HUDEP-2 (cell line): Measurements from ENCODE around the gene DSCAML1.

ENCODE experiments used
- DNase-seq, 76 experiments: peaks; one replicate each; lab custom pipeline; 2025; ENCODE audit not compliant: unreplicated experiment in 76 of 76; lab: John Stamatoyannopoulos, UW

Gene DSCAML1

GRCh38 chr11:117796872-117797529 lies at the start of gene DSCAML1:
Gene DSCAML1 (minus strand): TSS chr11:117797216. CDS start chr11:117797079, 137 bp downstream.
- no peak for DNase-seq

- peak in 46 of 76 experiments; percentile 1 to 69 (median 30) for DNase-seq
Measured at GRCh38 chr11:117843666-117844484, 46.9 kb upstream of the DSCAML1 start.

- DNase-seq: no peak
Measured at GRCh38 chr11:117842131-117842941, 45.3 kb upstream of the DSCAML1 start.

DNA sequence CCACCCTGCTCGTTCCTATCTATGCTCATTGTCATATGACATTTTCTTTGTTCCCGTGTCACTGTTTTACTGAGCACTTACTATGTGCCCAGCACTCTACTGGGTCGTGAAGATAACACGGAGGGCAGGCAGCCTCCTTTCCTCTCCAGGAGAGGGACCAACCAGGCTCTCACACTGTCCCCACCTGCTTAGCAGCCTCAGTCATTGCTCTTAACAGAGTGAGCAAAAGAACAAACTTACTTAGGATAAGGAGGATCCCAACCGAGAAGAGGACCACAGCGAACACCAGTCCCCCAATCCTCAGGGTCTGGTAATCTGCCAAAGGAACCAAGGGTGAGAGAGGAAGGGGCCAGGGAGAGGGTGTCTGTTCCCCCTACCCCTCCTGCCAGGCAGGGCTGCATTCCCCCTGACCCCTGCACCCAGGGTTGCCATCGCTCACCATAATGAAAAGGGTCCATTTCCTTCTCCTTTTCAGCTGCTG lies 44.6 kb upstream of the DSCAML1 start:
- no peak for DNase-seq

DNA sequence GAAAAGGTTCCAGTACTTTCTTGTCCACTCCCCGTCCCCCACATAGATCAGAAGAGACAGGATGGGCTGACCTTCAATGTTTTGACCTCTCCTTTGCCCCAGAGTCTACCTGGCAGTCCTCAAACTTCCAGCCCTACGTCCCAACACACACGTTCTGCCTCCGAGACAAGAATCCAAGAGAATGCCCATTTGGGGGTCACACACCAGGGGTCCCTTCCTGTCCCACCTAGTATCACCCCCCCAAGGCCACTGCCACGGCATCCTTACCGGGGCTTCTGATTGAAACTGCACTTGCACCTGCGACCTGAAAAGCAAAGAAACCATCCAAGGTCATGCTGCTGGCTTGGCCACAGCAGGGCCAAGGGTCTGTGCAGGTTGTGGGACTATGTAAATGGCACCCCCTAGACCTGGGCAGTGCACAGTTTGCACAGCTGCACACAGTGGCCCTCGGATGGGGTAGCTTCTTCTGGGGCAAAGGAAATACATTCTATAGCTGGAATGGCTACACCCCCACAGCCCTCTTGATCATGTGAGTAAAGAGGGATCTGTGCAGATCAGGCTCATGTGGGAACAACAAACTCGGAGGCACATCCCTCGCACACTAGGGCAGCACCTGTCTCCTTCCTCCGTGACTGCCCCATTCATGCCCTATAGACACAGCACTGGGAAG lies 44.0 kb upstream of the DSCAML1 start:
- no peak for DNase-seq

GRCh38 chr11:117839936-117840813 lies 43.2 kb upstream of the DSCAML1 start:
- no peak for DNase-seq

DNA sequence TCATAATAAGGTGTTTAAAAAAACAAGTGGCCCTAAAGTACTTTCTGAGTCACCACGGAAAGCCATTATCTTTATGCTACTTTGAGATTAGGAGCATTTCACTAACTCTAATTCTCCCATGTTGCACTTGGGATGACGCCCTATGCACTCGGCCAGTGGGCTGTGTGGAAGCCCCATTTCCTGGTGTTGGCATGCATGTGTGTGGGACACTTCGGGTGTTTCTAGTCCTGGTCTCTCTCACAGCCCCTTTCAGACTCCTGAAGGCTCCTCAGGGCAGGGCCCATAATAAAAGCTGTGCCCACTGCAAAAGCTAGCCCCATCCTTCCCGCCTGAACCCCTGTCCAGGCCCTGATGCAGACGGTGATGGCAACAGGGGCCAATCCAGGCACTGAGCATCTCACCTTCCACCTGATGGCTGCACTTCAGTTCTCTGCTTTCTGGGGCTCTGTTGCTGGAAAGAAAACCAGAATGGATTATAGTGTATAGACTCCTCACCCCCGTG lies 42.4 kb upstream of the DSCAML1 start:
- DNase-seq: no peak

DNA sequence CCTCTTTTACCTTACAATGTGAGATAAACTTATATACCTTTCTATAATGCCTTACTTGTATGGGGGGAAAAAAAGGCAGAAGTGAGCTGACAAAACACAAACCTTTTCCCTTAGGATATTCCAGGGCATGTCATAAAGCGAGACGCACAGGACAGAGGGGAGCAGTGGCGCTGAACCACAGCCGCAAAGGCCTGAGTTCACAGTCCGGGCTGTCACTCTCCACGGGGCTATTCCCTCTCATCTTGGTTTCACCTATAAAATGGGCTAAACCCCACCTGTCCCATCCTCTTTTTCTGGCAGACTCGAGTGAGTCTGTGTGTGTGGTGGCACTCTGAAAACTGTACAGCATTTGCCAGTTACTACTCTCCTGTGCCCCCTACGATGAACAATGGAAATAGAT lies 41.9 kb upstream of the DSCAML1 start:
- DNase-seq: no peak

DNA sequence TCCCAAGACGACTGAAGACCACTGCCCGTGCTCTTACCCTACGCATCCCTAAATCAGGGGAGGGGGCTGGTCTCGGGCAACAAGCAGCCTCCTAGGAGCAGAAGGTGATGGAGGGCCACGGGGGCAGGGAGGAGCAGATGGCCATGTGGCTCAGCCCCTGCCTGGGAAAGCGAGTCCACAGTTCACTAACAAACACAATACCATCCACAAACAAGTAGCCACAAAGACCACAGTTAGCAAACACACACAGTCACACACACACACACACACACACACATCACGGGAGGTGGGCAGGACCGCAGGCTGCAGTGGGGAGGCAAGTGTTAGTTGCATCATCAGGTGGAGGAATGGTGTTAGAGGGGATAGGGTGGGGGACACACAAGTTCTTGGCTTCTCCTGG lies 40.8 kb upstream of the DSCAML1 start:
- DNase-seq: no peak

GRCh38 chr11:117837070-117837776 lies 40.2 kb upstream of the DSCAML1 start:
- no peak for DNase-seq

- DNase-seq: no peak
Measured at GRCh38 chr11:117836077-117836960, 39.3 kb upstream of the DSCAML1 start.

- no peak for DNase-seq
Measured at GRCh38 chr11:117835576-117835975, 38.6 kb upstream of the DSCAML1 start.

DNA sequence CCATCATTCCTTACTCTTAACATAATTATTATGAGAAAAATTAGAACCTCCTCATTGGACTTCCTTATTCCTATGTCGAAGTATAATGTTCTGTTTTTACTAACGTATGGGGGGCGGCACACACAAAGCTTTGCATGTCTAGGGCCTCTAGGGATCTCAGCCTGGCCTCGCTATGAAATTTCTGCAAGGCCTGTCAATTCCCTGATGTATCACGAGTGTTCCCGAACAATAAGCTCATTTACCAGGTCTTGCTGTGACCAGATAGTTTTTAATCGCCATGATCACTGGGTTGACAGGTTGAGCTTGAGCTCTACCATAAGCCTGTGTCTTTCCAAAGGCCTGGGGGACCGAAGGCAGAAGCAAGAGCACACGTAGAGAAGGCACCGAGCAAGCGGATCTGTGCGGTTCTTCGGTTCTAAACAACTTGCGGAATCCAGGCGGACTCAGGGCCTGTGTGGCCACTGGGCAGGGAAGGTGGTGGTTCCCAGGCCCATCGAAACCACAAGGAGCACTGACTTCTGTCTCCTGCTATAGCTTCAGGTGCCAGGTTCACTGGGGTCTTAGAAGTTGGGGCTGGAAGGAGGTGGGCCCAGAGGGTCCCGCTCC lies 37.9 kb upstream of the DSCAML1 start:
- DNase-seq: no peak

DNA sequence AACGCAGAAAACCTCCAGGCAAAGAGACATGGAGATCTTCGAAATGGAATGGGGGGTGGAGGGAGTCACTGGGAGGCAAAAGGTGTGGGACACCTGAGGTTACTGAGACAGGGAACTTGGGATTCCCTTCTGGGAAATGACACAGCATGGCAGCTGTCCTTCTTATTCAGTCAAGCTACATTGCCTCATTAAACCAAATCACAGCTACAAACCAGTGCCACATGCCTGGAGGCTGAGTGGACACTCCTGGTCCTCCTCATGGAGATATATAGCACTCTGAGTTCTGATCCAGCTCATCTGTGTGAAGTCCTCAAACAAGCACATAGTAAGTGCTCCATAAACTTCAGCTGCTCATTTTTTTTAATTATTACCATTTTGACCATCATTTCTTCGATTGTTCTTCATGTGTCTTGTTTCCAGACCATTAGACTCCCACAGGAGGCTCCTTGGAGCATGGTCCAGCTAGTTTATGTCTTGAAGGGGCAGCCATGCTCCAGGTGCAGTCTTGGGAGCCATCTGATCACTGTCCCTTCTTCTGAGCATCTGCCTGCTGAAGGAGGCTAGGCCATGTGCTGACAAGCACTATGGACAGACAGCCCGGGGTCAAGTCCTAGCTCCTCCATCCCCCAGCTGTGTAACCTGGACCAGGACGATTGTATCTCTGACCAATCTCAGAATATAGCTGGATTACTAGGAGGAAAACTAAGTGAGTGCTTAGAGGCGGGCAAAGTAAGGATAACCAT lies 37.2 kb upstream of the DSCAML1 start:
- DNase-seq: no peak

DNA sequence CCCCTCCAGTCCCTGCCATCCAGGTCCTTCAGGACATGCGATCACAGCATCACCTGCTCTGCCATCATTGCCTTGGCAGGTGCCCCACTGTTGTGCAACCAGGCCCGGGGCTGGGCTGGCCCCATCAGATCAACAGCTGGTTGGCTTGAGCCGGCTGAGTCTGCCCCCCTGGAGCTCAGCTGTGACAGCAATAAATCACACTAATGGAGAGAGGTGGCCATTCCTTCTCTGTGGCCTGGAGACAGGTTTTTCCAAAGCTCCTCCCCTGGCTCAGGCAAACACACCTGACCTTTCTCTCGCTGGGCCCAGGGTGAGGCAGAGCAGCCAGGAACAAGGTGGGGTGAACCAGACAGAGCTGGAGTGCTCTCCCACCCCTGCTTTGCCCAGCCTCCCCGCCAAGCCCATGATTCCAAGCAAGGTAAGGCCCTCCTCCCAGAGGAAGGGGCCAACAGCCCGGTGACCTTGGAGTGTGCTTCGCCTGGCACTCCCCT lies 36.4 kb upstream of the DSCAML1 start:
- no peak for DNase-seq

DNA sequence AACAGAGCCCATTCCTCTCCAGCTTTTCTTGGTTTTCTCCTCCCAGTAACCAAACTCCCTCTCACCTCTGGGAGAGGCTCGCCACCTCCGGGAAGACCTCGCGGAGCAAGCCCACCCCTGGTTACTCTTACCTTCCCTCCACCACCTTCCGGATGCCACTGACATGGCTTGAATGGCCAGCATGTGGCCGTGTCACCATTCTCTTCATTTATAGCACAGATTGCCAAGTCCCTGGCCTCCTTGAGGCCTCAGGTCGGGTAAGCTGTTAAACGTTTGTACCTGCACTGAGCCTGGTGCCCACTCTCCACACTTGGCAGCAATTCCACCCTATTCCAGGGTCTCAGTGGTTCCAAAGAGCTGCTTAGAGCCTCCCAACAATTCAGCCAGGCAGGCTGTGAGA lies 35.5 kb upstream of the DSCAML1 start:
- DNase-seq: no peak
